SK-N-SH (cell line): ENCODE measurements around the gene POLL. TPM values are rescaled to one million over a fixed set of nuclear protein-coding genes. Genes with fewer than 3 reads are reported as not detected.

ENCODE experiments used
- CTCF ChIA-PET: fragments of 300-600, 350-600 bp; formaldehyde crosslinking; extraction: SDS; loops from one replicate; lab custom pipeline; 2021; lab: Yijun Ruan, JAX
- POLR2A ChIA-PET: fragments of 350-600 bp; sonication (Branson Sonifier 250); formaldehyde crosslinking; extraction: SDS; loops from one replicate; lab custom pipeline; 2020; ENCODE audit warnings: antibody characterized with exemption, inconsistent platforms; lab: Yijun Ruan, JAX
- DNase-seq: peaks from one replicate; pipeline ENCODE4 v3.0.0; 2012
- H2AFZ ChIP-seq: fragments of 200-600 bp; sonication (generic); 2 replicates; pipeline ENCODE4 v1.8.1; 2016; ENCODE audit warnings: antibody characterized with exemption, mild to moderate bottlenecking, low read depth
- H3F3A ChIP-seq: fragments of 200-600 bp; sonication (generic); replicated peaks from 2 replicates; pipeline ENCODE3; 2016; ENCODE audit warnings: antibody characterized with exemption, mild to moderate bottlenecking; ENCODE audit not compliant: insufficient read depth
- H3K27ac ChIP-seq, 2 experiments: fragments of 200-500 bp in 1 of 2; fragments of 200-600 bp in 1 of 2; sonication (Bioruptor generic) in 1 of 2; sonication (generic), shearing (Covaris generic) in 1 of 2; 2 replicates each; pipeline versions ENCODE4 v1.5.1 to v1.6.1; 2014 to 2016; ENCODE audit warnings: low read depth in 2 of 2, inconsistent platforms in 1 of 2, low read length in 1 of 2, mild to moderate bottlenecking in 1 of 2, mixed read lengths in 1 of 2
- H3K27me3 ChIP-seq: fragments of 200-600 bp; sonication (generic), shearing (Covaris generic); 2 replicates; pipeline ENCODE4 v1.6.1; 2016; ENCODE audit warnings: mixed run types; ENCODE audit not compliant: insufficient read depth
- H3K36me3 ChIP-seq, 2 experiments: fragments of 200-500 bp in 1 of 2; fragments of 200-600 bp in 1 of 2; sonication (Bioruptor generic) in 1 of 2; sonication (generic) in 1 of 2; replicated peaks in 1 of 2; 2 replicates each; pipeline versions ENCODE3 to v1.5.1; 2014 to 2016; ENCODE audit warnings: low read length in 1 of 2, mild to moderate bottlenecking in 1 of 2; ENCODE audit not compliant: insufficient read depth in 2 of 2, control insufficient read depth in 1 of 2
- H3K4me1 ChIP-seq, 2 experiments: fragments of 200-500 bp in 1 of 2; fragments of 200-600 bp in 1 of 2; sonication (Bioruptor generic) in 1 of 2; sonication (generic), shearing (Covaris generic) in 1 of 2; 2 replicates each; pipeline versions ENCODE4 v1.5.1 to v1.6.1; 2014 to 2016; ENCODE audit warnings: low read depth in 1 of 2, low read length in 1 of 2, mixed run types in 1 of 2; ENCODE audit not compliant: insufficient read depth in 2 of 2, control insufficient read depth in 1 of 2
- H3K4me2 ChIP-seq: fragments of 200-600 bp; sonication (generic), shearing (Covaris generic); 2 replicates; pipeline ENCODE4 v1.6.1; 2017; ENCODE audit warnings: mixed run types
- H3K4me3 ChIP-seq, 2 experiments: fragments of 200-500 bp in 1 of 2; fragments of 200-600 bp in 1 of 2; sonication (Bioruptor generic) in 1 of 2; sonication (generic), shearing (Covaris generic) in 1 of 2; 2 replicates each; pipeline versions ENCODE4 v1.5.1 to v1.8.1; 2014 to 2016; ENCODE audit warnings: low read depth in 2 of 2, inconsistent platforms in 1 of 2, low read length in 1 of 2, mild to moderate bottlenecking in 1 of 2, mixed read lengths in 1 of 2, moderate library complexity in 1 of 2
- H3K79me2 ChIP-seq: fragments of 200-600 bp; sonication (generic); 2 replicates; pipeline ENCODE4 v1.8.1; 2017; ENCODE audit warnings: mild to moderate bottlenecking; ENCODE audit not compliant: insufficient read depth
- H3K9ac ChIP-seq: fragments of 200-600 bp; sonication (generic); 2 replicates; pipeline ENCODE4 v1.6.1; 2017; ENCODE audit warnings: mixed run types
- H3K9me2 ChIP-seq: fragments of 200-600 bp; sonication (generic); 2 replicates; pipeline ENCODE4 v1.6.1; 2017; ENCODE audit warnings: mixed run types
- H3K9me3 ChIP-seq: fragments of 200-600 bp; sonication (generic); 2 replicates; pipeline ENCODE4 v1.6.1; 2017; ENCODE audit warnings: mixed run types, mild to moderate bottlenecking, moderate library complexity
- H4K20me1 ChIP-seq: fragments of 200-600 bp; sonication (generic); 2 replicates; pipeline ENCODE4 v1.6.1; 2017; ENCODE audit warnings: mild to moderate bottlenecking, mixed run types; ENCODE audit not compliant: insufficient read depth
- EP300 ChIP-seq, 2 experiments: IDR thresholded peaks; 2 replicates each; pipeline versions ENCODE4 v1.4.0 to v1.6.1; 2012; ENCODE audit warnings: borderline replicate concordance in 1 of 2, low read depth in 1 of 2, low read length in 1 of 2
- FOSL2 ChIP-seq: IDR thresholded peaks from 2 replicates; pipeline ENCODE4 v1.4.0; 2012; ENCODE audit warnings: low read depth, mild to moderate bottlenecking, moderate library complexity, borderline replicate concordance
- GATA2 ChIP-seq: sonication (generic); formaldehyde crosslinking; IDR thresholded peaks from 2 replicates; pipeline ENCODE4 v1.5.0; 2020; ENCODE audit warnings: mild to moderate bottlenecking, missing genetic modification reagents
- MEF2A ChIP-seq: IDR thresholded peaks from 2 replicates; pipeline ENCODE4 v1.4.0; 2012; ENCODE audit warnings: low read depth, borderline replicate concordance
- NFIC ChIP-seq: IDR thresholded peaks from 2 replicates; pipeline ENCODE4 v1.4.0; 2012; ENCODE audit warnings: borderline replicate concordance
- RFX5 ChIP-seq: IDR thresholded peaks from 2 replicates; pipeline ENCODE4 v1.6.1; 2012; ENCODE audit warnings: mild to moderate bottlenecking, improper control_type of control experiment, low read length
- TEAD4 ChIP-seq: IDR thresholded peaks from 2 replicates; pipeline ENCODE4 v1.4.0; 2012; ENCODE audit warnings: mild to moderate bottlenecking, borderline replicate concordance; ENCODE audit not compliant: insufficient read depth
- USF2 ChIP-seq: fragments of 150-350 bp; IDR thresholded peaks from 2 replicates; pipeline ENCODE4 v1.6.1; 2017; ENCODE audit warnings: antibody characterized with exemption, low read length, low read depth, borderline replicate concordance
- ZBTB33 ChIP-seq: IDR thresholded peaks from 2 replicates; pipeline ENCODE4 v1.4.0; 2012; ENCODE audit warnings: low read depth, borderline replicate concordance
- WGBS: methylation state at CpG from one replicate; pipeline ENCODE4 v1.1.6; 2017; ENCODE audit warnings: low lambda C conversion rate; 5-methylcytosine and 5-hydroxymethylcytosine counted together
- polyA plus RNA-seq, 3 experiments: library from polyadenylated mRNA; depleted of rRNA; stranded (reverse); fragments of >200 nt; gene quantifications; 2 replicates each; pipeline ENCODE4 v1.2.3, GENCODE V29; 2012
- TF ChIP-seq, protein P1 (sequence below): IDR thresholded peaks from 2 replicates; pipeline ENCODE4 v1.4.0; 2012; ENCODE audit warnings: low read depth

Gene POLL
- polyA plus RNA-seq, 1 of the 3 experiments (the other 2 are of a cell fraction): 22.0 TPM

GRCh38 chr10:101614663-101615524, 26.8 kb upstream of the POLL start (continued):
- no peak for TF ChIP-seq USF2

DNA sequence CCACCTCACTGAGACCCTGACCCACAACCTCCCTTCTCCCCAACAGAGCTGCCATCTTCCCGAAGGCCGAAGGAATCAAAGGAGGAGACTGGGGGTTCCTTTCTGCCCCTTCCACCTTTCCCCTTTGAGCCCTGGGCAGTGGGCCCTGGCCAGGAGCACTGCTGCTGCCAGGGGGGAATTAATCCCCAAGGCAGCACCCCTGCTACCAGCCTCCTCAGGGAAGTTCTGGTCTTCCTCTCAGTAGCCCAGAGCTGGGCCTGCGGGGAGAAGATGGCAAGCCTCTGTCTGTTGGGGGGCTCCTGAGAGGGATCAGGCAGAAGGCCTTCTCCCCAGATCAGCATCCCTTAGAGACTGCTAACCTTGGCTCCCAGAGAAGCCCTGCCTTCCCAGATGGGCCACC, 25.6 kb upstream of the POLL start:
- no peak for TF ChIP-seq NFIC
- no peak for TF ChIP-seq EP300 (IDR thresholded peaks at IDR 0.05; ENCODE audit: borderline replicate concordance in 1 of 2, low read depth in 1 of 2, low read length in 1 of 2)
- TF ChIP-seq MEF2A: no peak
- TF ChIP-seq, protein P1, sequence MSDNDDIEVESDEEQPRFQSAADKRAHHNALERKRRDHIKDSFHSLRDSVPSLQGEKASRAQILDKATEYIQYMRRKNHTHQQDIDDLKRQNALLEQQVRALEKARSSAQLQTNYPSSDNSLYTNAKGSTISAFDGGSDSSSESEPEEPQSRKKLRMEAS: no peak
- TF ChIP-seq RFX5: no peak
- TF ChIP-seq FOSL2: no peak
- TF ChIP-seq GATA2: no peak
- no peak for TF ChIP-seq USF2
- TF ChIP-seq TEAD4: no peak
- TF ChIP-seq ZBTB33: no peak

More for the DNA sequence above, 25.6 kb upstream of the POLL start:
- Histone ChIP-seq H3K4me2 (no peak overlapping the region), H2AFZ (no peak overlapping the region), H3K79me2 (no peaks in the 10 kb centered on the region), H4K20me1 (no peaks in the 10 kb centered on the region), H3K4me1 (peaks cover 8 to 51% of the 10 kb centered on the region in 2 experiments; a peak in 3 of 4 replicates), H3K4me3 (no peak overlapping the region), H3F3A (no peaks in the 10 kb centered on the region), H3K9me2 (no peaks in the 10 kb centered on the region), H3K36me3 (peaks cover 8 to 30% of the 10 kb centered on the region in 2 experiments), H3K9me3 (no peaks in the 10 kb centered on the region), H3K27ac (no peak overlapping the region; a peak in 1 of 4 replicates), H3K9ac (no peak overlapping the region), H3K27me3 (no peaks in the 10 kb centered on the region)
- WGBS: 87% methylated on average over 3 of the region's 3 CpGs
- DNase-seq: no peak
- POLR2A ChIA-PET: no interaction called here
- CTCF ChIA-PET: interaction anchor here (1.2 to 19.2 kb wide), 3 partner anchors 10 to 399 kb away, joined by 3 to 297 read pairs (median 61); partner anchors contain the start of gene NPM3
